ENCODE data around the gene TBC1D20. TPM values are rescaled to one million over a fixed set of nuclear protein-coding genes. Genes with fewer than 3 reads are reported as not detected.
"Not testable (repeated sequence)": the region's sequence is repeated elsewhere in the genome, so short reads cannot be mapped to it uniquely, and the experiment has no call there.

TBC1D20 gene

GRCh38 chr20:388034-388994, 74.0 kb downstream of the TBC1D20 start:
- Histone ChIP-seq H3K23ac (ENCODE audit: low read length) (no peak overlapping the region), H2BK120ac (ENCODE audit: low read depth, low read length) (no peak overlapping the region), H3K79me2 (ENCODE audit: control insufficient read depth, insufficient read depth, low read length) (no peaks in the 10 kb centered on the region), H2BK15ac (replicated peaks; ENCODE audit: low read depth) (no peak overlapping the region), H3K9ac (ENCODE audit: low read length) (no peak overlapping the region), H3K4me1 (ENCODE audit: control insufficient read depth, low read depth, low read length) (peaks cover 3% of the 10 kb centered on the region), H3K79me1 (ENCODE audit: low read length) (no peaks in the 10 kb centered on the region), H3K18ac (ENCODE audit: low read length) (no peak overlapping the region), H3K36me3 (ENCODE audit: control insufficient read depth, insufficient read depth, low read length) (peaks cover 2% of the 10 kb centered on the region), H3K27ac (ENCODE audit: low read depth, low read length) (no peak overlapping the region), H3K27me3 (ENCODE audit: insufficient read depth, low read length, poor library complexity) (no peaks in the 10 kb centered on the region), H3K4me2 (ENCODE audit: low read length) (no peak overlapping the region), H4K5ac (ENCODE audit: low read length) (no peak overlapping the region), H2BK5ac (ENCODE audit: low read length) (no peak overlapping the region), H4K8ac (ENCODE audit: low read depth, low read length) (no peak overlapping the region), H2AK5ac (ENCODE audit: low read length) (no peak overlapping the region), H3K4ac (ENCODE audit: low read depth, low read length) (no peak overlapping the region), H3K4me3 (ENCODE audit: low read length) (no peak overlapping the region), H3K56ac (ENCODE audit: low read length) (no peak overlapping the region)
- no peak for DNase-seq
- WGBS (ENCODE audit: extremely low coverage, insufficient coverage, low lambda C conversion rate) = no CpG with 5 or more reads among the region's 21 CpGs

- DNase-seq = no peak
- Histone ChIP-seq H4K8ac (ENCODE audit: low read depth, low read length) (no peak overlapping the region), H3K23ac (ENCODE audit: low read length) (no peak overlapping the region), H3K18ac (ENCODE audit: low read length) (no peak overlapping the region), H3K79me1 (ENCODE audit: low read length) (no peaks in the 10 kb centered on the region), H3K56ac (ENCODE audit: low read length) (no peak overlapping the region), H3K36me3 (ENCODE audit: control insufficient read depth, insufficient read depth, low read length) (peaks cover 2% of the 10 kb centered on the region), H3K4me2 (ENCODE audit: low read length) (no peak overlapping the region), H2BK120ac (ENCODE audit: low read depth, low read length) (no peak overlapping the region), H3K9ac (ENCODE audit: low read length) (no peak overlapping the region), H3K27me3 (ENCODE audit: insufficient read depth, low read length, poor library complexity) (no peaks in the 10 kb centered on the region), H2AK5ac (ENCODE audit: low read length) (no peak overlapping the region), H3K4ac (ENCODE audit: low read depth, low read length) (no peak overlapping the region), H3K27ac (ENCODE audit: low read depth, low read length) (no peak overlapping the region), H2BK15ac (replicated peaks; ENCODE audit: low read depth) (no peak overlapping the region), H3K4me3 (ENCODE audit: low read length) (no peak overlapping the region), H4K5ac (ENCODE audit: low read length) (no peak overlapping the region), H2BK5ac (ENCODE audit: low read length) (no peak overlapping the region), H3K79me2 (ENCODE audit: control insufficient read depth, insufficient read depth, low read length) (no peaks in the 10 kb centered on the region), H3K4me1 (ENCODE audit: control insufficient read depth, low read depth, low read length) (peaks cover 3% of the 10 kb centered on the region)
- no CpG with 5 or more reads among the region's 3 CpGs for WGBS (ENCODE audit: extremely low coverage, insufficient coverage, low lambda C conversion rate)
Observed at GRCh38 chr20:387520-387919, 74.8 kb downstream of the TBC1D20 start.

DNA sequence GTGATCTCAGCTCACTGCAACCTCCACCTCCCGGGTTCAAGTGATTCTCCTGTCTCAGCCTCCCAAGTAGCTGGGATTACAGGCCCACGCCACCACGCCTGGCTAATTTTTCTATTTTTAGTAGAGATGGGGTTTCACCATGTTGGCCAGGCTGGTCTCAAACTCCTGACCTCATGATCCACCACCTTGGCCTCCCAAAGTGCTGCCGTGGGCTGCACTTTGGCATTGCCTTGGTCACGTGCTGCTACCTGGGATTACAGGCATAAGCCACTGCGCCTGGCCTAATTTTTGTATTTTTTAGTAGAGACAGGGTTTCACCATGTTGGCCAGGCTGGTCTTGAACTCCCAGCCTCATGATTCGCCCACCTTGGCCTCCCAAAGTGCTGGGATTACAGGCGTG, 75.7 kb downstream of the TBC1D20 start:
- not testable (repeated sequence) for H2BK15ac ChIP-seq (replicated peaks; ENCODE audit: low read depth); H3K4me2 ChIP-seq (ENCODE audit: low read length); DNase-seq; H3K27me3 ChIP-seq (ENCODE audit: insufficient read depth, low read length, poor library complexity); H3K4ac ChIP-seq (ENCODE audit: low read depth, low read length); H3K23ac ChIP-seq (ENCODE audit: low read length); H3K9ac ChIP-seq (ENCODE audit: low read length); H3K36me3 ChIP-seq (ENCODE audit: control insufficient read depth, insufficient read depth, low read length); H3K79me2 ChIP-seq (ENCODE audit: control insufficient read depth, insufficient read depth, low read length); H3K56ac ChIP-seq (ENCODE audit: low read length); H3K4me1 ChIP-seq (ENCODE audit: control insufficient read depth, low read depth, low read length); H4K8ac ChIP-seq (ENCODE audit: low read depth, low read length); H4K5ac ChIP-seq (ENCODE audit: low read length); H2AK5ac ChIP-seq (ENCODE audit: low read length); H2BK5ac ChIP-seq (ENCODE audit: low read length); H3K18ac ChIP-seq (ENCODE audit: low read length); H3K79me1 ChIP-seq (ENCODE audit: low read length); H2BK120ac ChIP-seq (ENCODE audit: low read depth, low read length); H3K27ac ChIP-seq (ENCODE audit: low read depth, low read length); H3K4me3 ChIP-seq (ENCODE audit: low read length)
- no CpG with 5 or more reads among the region's 8 CpGs for WGBS (ENCODE audit: extremely low coverage, insufficient coverage, low lambda C conversion rate)

Small RNA genes lying within 50 kb of the gene (small RNA-seq; reads per million reads assigned to genes)
- gene RF00019 (ENCODE audit: insufficient read depth) = not detected

Data from mesendoderm (in vitro differentiated cells).